ENCODE data around the gene DZIP1. TPM values are rescaled to one million over a fixed set of nuclear protein-coding genes. Genes with fewer than 3 reads are reported as not detected.
A peak's percentile ranks its signal among the peaks of the same experiment; 100 is the strongest.

Gene DZIP1
- total and polyA plus RNA-seq, 2 of the 13 experiments (the other 11 are each of a cell fraction or from before 2014, with no cell fraction given), result 11.0 to 36.7 TPM

DNA sequence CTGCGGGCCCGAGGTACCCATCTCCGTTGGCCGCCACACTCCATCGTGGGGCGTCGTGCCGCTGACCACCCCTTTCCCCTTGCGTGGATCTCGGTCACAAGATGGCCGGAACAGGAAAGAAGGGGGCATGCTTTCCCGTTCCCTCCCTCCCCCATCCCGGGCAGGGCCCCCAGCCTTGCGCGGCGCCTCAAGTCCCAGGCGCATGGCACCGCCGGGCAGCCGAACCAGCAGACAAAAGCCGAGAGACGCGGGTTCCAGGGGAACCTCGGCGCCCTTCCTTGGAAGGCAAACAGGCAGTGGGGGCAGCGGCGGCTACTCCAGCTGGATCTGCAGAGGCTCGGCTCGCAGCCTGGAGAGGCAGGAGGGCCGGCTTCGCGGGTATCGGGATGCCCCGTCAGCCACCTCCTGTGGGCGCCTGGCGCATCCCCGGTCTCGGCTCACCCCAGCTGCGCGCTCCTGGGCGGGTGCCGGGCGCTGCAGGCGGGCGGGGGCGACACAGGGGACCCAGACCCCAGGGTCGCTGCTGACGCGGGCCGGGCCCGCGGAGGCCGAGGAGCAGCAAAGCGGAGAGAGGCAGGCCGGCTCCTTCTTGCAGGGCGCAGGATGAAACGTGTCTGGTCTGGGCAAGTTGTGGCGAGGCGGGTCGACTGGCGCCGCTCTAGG lies 439 bp downstream of the DZIP1 start (continued):
- TF ChIP-seq, protein P1, sequence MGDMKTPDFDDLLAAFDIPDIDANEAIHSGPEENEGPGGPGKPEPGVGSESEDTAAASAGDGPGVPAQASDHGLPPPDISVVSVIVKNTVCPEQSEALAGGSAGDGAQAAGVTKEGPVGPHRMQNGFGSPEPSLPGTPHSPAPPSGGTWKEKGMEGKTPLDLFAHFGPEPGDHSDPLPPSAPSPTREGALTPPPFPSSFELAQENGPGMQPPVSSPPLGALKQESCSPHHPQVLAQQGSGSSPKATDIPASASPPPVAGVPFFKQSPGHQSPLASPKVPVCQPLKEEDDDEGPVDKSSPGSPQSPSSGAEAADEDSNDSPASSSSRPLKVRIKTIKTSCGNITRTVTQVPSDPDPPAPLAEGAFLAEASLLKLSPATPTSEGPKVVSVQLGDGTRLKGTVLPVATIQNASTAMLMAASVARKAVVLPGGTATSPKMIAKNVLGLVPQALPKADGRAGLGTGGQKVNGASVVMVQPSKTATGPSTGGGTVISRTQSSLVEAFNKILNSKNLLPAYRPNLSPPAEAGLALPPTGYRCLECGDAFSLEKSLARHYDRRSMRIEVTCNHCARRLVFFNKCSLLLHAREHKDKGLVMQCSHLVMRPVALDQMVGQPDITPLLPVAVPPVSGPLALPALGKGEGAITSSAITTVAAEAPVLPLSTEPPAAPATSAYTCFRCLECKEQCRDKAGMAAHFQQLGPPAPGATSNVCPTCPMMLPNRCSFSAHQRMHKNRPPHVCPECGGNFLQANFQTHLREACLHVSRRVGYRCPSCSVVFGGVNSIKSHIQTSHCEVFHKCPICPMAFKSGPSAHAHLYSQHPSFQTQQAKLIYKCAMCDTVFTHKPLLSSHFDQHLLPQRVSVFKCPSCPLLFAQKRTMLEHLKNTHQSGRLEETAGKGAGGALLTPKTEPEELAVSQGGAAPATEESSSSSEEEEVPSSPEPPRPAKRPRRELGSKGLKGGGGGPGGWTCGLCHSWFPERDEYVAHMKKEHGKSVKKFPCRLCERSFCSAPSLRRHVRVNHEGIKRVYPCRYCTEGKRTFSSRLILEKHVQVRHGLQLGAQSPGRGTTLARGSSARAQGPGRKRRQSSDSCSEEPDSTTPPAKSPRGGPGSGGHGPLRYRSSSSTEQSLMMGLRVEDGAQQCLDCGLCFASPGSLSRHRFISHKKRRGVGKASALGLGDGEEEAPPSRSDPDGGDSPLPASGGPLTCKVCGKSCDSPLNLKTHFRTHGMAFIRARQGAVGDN (CRISPR knock-in tag; IDR thresholded peaks at IDR 0.05), result peak; percentile 94
- no peak for TF ChIP-seq NFE2L1 (CRISPR knock-in tag; IDR thresholded peaks at IDR 0.05; ENCODE audit: borderline replicate concordance)
- TF ChIP-seq, protein P2, sequence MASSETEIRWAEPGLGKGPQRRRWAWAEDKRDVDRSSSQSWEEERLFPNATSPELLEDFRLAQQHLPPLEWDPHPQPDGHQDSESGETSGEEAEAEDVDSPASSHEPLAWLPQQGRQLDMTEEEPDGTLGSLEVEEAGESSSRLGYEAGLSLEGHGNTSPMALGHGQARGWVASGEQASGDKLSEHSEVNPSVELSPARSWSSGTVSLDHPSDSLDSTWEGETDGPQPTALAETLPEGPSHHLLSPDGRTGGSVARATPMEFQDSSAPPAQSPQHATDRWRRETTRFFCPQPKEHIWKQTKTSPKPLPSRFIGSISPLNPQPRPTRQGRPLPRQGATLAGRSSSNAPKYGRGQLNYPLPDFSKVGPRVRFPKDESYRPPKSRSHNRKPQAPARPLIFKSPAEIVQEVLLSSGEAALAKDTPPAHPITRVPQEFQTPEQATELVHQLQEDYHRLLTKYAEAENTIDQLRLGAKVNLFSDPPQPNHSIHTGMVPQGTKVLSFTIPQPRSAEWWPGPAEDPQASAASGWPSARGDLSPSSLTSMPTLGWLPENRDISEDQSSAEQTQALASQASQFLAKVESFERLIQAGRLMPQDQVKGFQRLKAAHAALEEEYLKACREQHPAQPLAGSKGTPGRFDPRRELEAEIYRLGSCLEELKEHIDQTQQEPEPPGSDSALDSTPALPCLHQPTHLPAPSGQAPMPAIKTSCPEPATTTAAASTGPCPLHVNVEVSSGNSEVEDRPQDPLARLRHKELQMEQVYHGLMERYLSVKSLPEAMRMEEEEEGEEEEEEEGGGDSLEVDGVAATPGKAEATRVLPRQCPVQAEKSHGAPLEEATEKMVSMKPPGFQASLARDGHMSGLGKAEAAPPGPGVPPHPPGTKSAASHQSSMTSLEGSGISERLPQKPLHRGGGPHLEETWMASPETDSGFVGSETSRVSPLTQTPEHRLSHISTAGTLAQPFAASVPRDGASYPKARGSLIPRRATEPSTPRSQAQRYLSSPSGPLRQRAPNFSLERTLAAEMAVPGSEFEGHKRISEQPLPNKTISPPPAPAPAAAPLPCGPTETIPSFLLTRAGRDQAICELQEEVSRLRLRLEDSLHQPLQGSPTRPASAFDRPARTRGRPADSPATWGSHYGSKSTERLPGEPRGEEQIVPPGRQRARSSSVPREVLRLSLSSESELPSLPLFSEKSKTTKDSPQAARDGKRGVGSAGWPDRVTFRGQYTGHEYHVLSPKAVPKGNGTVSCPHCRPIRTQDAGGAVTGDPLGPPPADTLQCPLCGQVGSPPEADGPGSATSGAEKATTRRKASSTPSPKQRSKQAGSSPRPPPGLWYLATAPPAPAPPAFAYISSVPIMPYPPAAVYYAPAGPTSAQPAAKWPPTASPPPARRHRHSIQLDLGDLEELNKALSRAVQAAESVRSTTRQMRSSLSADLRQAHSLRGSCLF (CRISPR knock-in tag; IDR thresholded peaks at IDR 0.05; ENCODE audit: borderline replicate concordance), result no peak
- no peak for TF ChIP-seq CHCHD3 (CRISPR knock-in tag; IDR thresholded peaks at IDR 0.05)
- no peak for TF ChIP-seq SUZ12 (IDR thresholded peaks at IDR 0.05; ENCODE audit: low read depth, low read length)
- no peak for TF ChIP-seq AFF4 (CRISPR knock-in tag; IDR thresholded peaks at IDR 0.05)
- TF ChIP-seq HMGXB3 (CRISPR knock-in tag; IDR thresholded peaks at IDR 0.05; ENCODE audit: borderline replicate concordance), result no peak
- no peak for TF ChIP-seq IRF2 (CRISPR knock-in tag; IDR thresholded peaks at IDR 0.05)
- TF ChIP-seq ZNF777 (CRISPR knock-in tag; IDR thresholded peaks at IDR 0.05), result peak; percentile 54
- no peak for TF ChIP-seq DPF2 (CRISPR knock-in tag; IDR thresholded peaks at IDR 0.05; ENCODE audit: borderline replicate concordance, low read depth)
- no peak for TF ChIP-seq HMG20B (CRISPR knock-in tag; conservative IDR thresholded peaks at IDR 0.05)

Data from HepG2 (cell line).